ENCODE results near the gene CHST6. TPM values are rescaled to one million over a fixed set of nuclear protein-coding genes. Genes with fewer than 3 reads are reported as not detected.

CHST6 gene
- total and polyA plus RNA-seq, 2 donors from 2014 or later: 0.04 to 0.79 TPM

- FAIRE-seq (no peak), DNase-seq (no peak)
- intact Hi-C loops (cut with DNase I): no loop called here
- Histone ChIP-seq H3K9me3 (ENCODE audit: control insufficient read depth in 2 of 3, insufficient read depth in 1 of 3, low read length in 3 of 3) (no peaks in the 10 kb centered on the region), H3K27ac (ENCODE audit: low read depth in 2 of 2, low read length in 2 of 2) (no peak overlapping the region), H3K9ac (ENCODE audit: low read length in 3 of 3) (no peak overlapping the region), H3K36me3 (ENCODE audit: control insufficient read depth in 2 of 3, insufficient read depth in 3 of 3, low read length in 3 of 3) (peaks cover 0 to 6% (median 4%) of the 10 kb centered on the region in 3 donors), H3K4me3 (ENCODE audit: low read length in 3 of 3) (no peak overlapping the region), H3K27me3 (ENCODE audit: control insufficient read depth, insufficient read depth, low read length) (no peaks in the 10 kb centered on the region), H3K4me1 (ENCODE audit: control insufficient read depth in 2 of 3, insufficient read depth in 2 of 3, low read depth in 1 of 3, low read length in 3 of 3) (no peaks in the 10 kb centered on the region)
- TF ChIP-seq CTCF (IDR thresholded peaks at IDR 0.05; ENCODE audit: borderline replicate concordance, extremely low read depth, insufficient read depth): no peak
These were observed 49.9 kb downstream of the CHST6 start for GRCh38 chr16:75445298-75445697.

GRCh38 chr16:75443298-75443697 lies 51.9 kb downstream of the CHST6 start:
- Histone ChIP-seq H3K4me3 (ENCODE audit: low read length in 3 of 3) (no peak overlapping the region), H3K9ac (ENCODE audit: low read length in 3 of 3) (no peak overlapping the region), H3K36me3 (ENCODE audit: control insufficient read depth in 2 of 3, insufficient read depth in 3 of 3, low read length in 3 of 3) (peaks cover 0 to 6% (median 0%) of the 10 kb centered on the region in 3 donors), H3K9me3 (ENCODE audit: control insufficient read depth in 2 of 3, insufficient read depth in 1 of 3, low read length in 3 of 3) (no peaks in the 10 kb centered on the region), H3K27ac (ENCODE audit: low read depth in 2 of 2, low read length in 2 of 2) (no peak overlapping the region), H3K27me3 (ENCODE audit: control insufficient read depth, insufficient read depth, low read length) (no peaks in the 10 kb centered on the region), H3K4me1 (ENCODE audit: control insufficient read depth in 2 of 3, insufficient read depth in 2 of 3, low read depth in 1 of 3, low read length in 3 of 3) (no peaks in the 10 kb centered on the region)
- intact Hi-C loops (cut with DNase I): no loop called here
- TF ChIP-seq CTCF (IDR thresholded peaks at IDR 0.05; ENCODE audit: borderline replicate concordance, extremely low read depth, insufficient read depth): no peak
- no peak for DNase-seq
- FAIRE-seq: no peak

- DNase-seq (peak in 4 of 5 donors; percentile 85 to 96 (median 91)), FAIRE-seq (no peak)
- Histone ChIP-seq H3K9ac (ENCODE audit: low read length in 3 of 3) (peak overlapping the region; percentile 88 to 97 (median 92)), H3K36me3 (ENCODE audit: control insufficient read depth in 2 of 3, insufficient read depth in 3 of 3, low read length in 3 of 3) (no peaks in the 10 kb centered on the region), H3K27ac (ENCODE audit: low read depth in 2 of 2, low read length in 2 of 2) (peak overlapping the region; percentile 96 to 99), H3K4me1 (ENCODE audit: control insufficient read depth in 2 of 3, insufficient read depth in 2 of 3, low read depth in 1 of 3, low read length in 3 of 3) (peaks cover 0 to 6% (median 5%) of the 10 kb centered on the region in 3 donors), H3K27me3 (ENCODE audit: control insufficient read depth, insufficient read depth, low read length) (no peaks in the 10 kb centered on the region), H3K4me3 (ENCODE audit: low read length in 3 of 3) (peak overlapping the region; percentile 81 to 99 (median 93)), H3K9me3 (ENCODE audit: control insufficient read depth in 2 of 3, insufficient read depth in 1 of 3, low read length in 3 of 3) (no peaks in the 10 kb centered on the region)
- intact Hi-C loops (cut with DNase I): no loop called here
- no peak for TF ChIP-seq CTCF (IDR thresholded peaks at IDR 0.05; ENCODE audit: borderline replicate concordance, extremely low read depth, insufficient read depth)
These were observed 61.4 kb downstream of the CHST6 start for GRCh38 chr16:75433732-75434413.
